Common myeloid progenitor, CD34-positive (primary cell): ENCODE results near the gene EIF2S3B. TPM values are rescaled to one million over a fixed set of nuclear protein-coding genes. Genes with fewer than 3 reads are reported as not detected.
"Not testable (repeated sequence)": the region's sequence is repeated elsewhere in the genome, so short reads cannot be mapped to it uniquely, and the experiment has no call there.

Experiments used
- CTCF ChIA-PET: fragments of 350-600 bp; sonication (Branson Sonifier 250); formaldehyde crosslinking; loops from one replicate; lab custom pipeline; 2021; ENCODE audit warnings: antibody characterized with exemption; lab: Charles Lee
- POLR2A ChIA-PET: fragments of 350-600 bp; sonication (Branson Sonifier 250); formaldehyde crosslinking; loops from one replicate; lab custom pipeline; 2021; ENCODE audit warnings: antibody characterized with exemption; lab: Charles Lee
- DNase-seq, 3 donors: peaks; one replicate each; pipeline versions ENCODE4 v3.0.0 to v3.0.0-alpha.2; 2013
- H3K27ac ChIP-seq, 2 experiments: 1 replicate in 1 of 2; 2 replicates in 1 of 2; pipeline ENCODE4 v1.7.0; 2013; ENCODE audit warnings: inconsistent platforms in 2 of 2, low read length in 2 of 2, mild to moderate bottlenecking in 2 of 2, low read depth in 1 of 2, moderate library complexity in 1 of 2; ENCODE audit not compliant: severe bottlenecking in 2 of 2, insufficient read depth in 1 of 2, poor library complexity in 1 of 2
- H3K27me3 ChIP-seq, 5 experiments: replicated peaks in 2 of 5; 1 replicate in 3 of 5; 2 replicates in 2 of 5; pipeline versions ENCODE4 v1.6.1 to v1.7.0; 2013; ENCODE audit warnings: low read length in 4 of 5, mild to moderate bottlenecking in 2 of 5, moderate library complexity in 2 of 5, inconsistent platforms in 1 of 5; ENCODE audit not compliant: insufficient read depth in 5 of 5, control insufficient read depth in 4 of 5
- H3K36me3 ChIP-seq, 4 experiments: 1 replicate in 2 of 4; 2 replicates in 2 of 4; pipeline versions ENCODE4 v1.6.1 to v1.7.0; 2013; ENCODE audit warnings: low read length in 3 of 4, control low read depth in 1 of 4, mild to moderate bottlenecking in 1 of 4; ENCODE audit not compliant: control insufficient read depth in 4 of 4, insufficient read depth in 4 of 4
- H3K4me1 ChIP-seq, 4 experiments: 1 replicate in 3 of 4; 2 replicates in 1 of 4; pipeline versions ENCODE4 v1.6.1 to v1.7.1; 2013; ENCODE audit warnings: low read length in 3 of 4, mild to moderate bottlenecking in 3 of 4, control low read depth in 1 of 4, inconsistent platforms in 1 of 4, moderate library complexity in 1 of 4; ENCODE audit not compliant: control insufficient read depth in 4 of 4, insufficient read depth in 4 of 4; ENCODE audit errors: control extremely low read depth in 1 of 4
- H3K4me3 ChIP-seq, 7 experiments: 1 replicate in 4 of 7; 2 replicates in 3 of 7; pipeline versions ENCODE4 v1.5.1 to v1.7.0; 2013; ENCODE audit warnings: mild to moderate bottlenecking in 7 of 7, low read length in 6 of 7, moderate library complexity in 6 of 7, inconsistent platforms in 2 of 7, low read depth in 2 of 7, control low read depth in 1 of 7; ENCODE audit not compliant: insufficient read depth in 4 of 7, control insufficient read depth in 1 of 7; ENCODE audit errors: extremely low read depth in 1 of 7
- H3K9me3 ChIP-seq, 5 experiments: 1 replicate in 4 of 5; 2 replicates in 1 of 5; pipeline versions ENCODE4 v1.6.1 to v1.7.1; 2013; ENCODE audit warnings: low read length in 4 of 5, mild to moderate bottlenecking in 2 of 5, inconsistent platforms in 1 of 5, low read depth in 1 of 5, moderate library complexity in 1 of 5; ENCODE audit not compliant: control insufficient read depth in 4 of 5, insufficient read depth in 2 of 5; ENCODE audit errors: control extremely low read depth in 1 of 5
- WGBS: methylation state at CpG from one replicate; pipeline ENCODE4 v1.1.5; 2013; ENCODE audit not compliant: insufficient coverage; 5-methylcytosine and 5-hydroxymethylcytosine counted together
- polyA plus RNA-seq: library from polyadenylated mRNA; unstranded; fragments of 120-200 nt; gene quantifications from one replicate; pipeline ENCODE4 v1.2.1, GENCODE V29; 2013

EIF2S3B gene
- 14.5 TPM for polyA plus RNA-seq

DNA sequence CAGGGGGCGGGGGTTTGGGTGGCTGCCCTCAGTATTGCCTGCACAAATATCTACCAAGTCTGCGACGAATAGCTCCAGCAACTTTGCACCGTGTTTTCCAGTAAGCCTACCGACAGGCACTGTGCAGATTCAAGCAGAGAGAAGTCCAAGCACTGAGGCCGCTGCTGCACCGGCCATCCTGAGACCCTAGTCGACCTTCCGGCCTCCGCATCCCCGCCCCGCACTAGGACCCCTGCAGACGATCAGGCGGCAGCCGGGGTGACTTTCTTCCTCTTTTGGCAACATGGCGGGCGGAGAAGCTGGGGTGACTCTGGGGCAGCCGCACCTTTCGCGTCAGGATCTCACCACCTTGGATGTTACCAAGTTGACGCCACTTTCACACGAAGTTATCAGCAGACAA, at the start of gene EIF2S3B:
EIF2S3B (plus strand) TSS at position 271 of the 400 bp plus-strand sequence; CDS start at position 284, 13 bp downstream.
- H3K27ac ChIP-seq, result no peak within 1 kb of the TSS
- no peak for DNase-seq
- peaks cover 0 to 14% (median 0%) of the 10 kb centered on the region in 5 experiments for H3K9me3 ChIP-seq
- no peaks in the 10 kb centered on the region for H3K36me3 ChIP-seq
- CTCF ChIA-PET, result interaction anchor here (1.2 kb wide), 1 partner anchor 42 kb away, joined by 3 read pairs; no protein-coding TSS in a partner anchor
- no peak within 1 kb of the TSS for H3K4me3 ChIP-seq
- H3K27me3 ChIP-seq, result peaks cover 0 to 17% (median 0%) of the 10 kb centered on the region in 5 experiments
- WGBS, result 93% methylated on average over 17 of the region's 22 CpGs
- POLR2A ChIA-PET, result no interaction called here
- no peaks in the 10 kb centered on the region for H3K4me1 ChIP-seq

DNA sequence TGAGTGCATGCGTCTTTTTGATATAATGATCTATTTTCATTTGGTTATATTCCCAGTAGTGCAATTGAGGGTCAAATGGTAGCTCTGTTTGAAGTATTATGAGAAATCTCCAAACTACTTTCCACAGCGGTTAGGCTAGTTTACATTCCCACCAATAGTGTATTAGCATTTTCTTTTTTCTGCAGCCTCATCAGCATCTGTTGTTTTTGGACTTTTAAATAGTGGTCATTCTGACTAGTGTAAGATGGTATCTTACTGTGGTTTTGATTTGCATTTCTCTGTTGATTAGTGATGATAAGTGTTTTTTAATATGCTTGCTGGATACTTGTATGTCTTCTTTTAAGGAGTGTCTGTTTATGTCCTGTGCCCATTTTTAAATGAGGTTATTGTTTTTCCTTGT, 48.8 kb upstream of the EIF2S3B start:
- Histone ChIP-seq H3K9me3 (peaks cover 2 to 40% (median 7%) of the 10 kb centered on the region in 5 experiments), H3K27me3 (peaks cover 0 to 1% (median 0%) of the 10 kb centered on the region in 5 experiments), H3K4me3 (no peak overlapping the region), H3K4me1 (no peaks in the 10 kb centered on the region), H3K27ac (no peak overlapping the region), H3K36me3 (no peaks in the 10 kb centered on the region)
- ChIA-PET POLR2A (no interaction called here), CTCF (no interaction called here)
- DNase-seq, result no peak
- 100% methylated on average over 1 of the region's 2 CpGs for WGBS

DNA sequence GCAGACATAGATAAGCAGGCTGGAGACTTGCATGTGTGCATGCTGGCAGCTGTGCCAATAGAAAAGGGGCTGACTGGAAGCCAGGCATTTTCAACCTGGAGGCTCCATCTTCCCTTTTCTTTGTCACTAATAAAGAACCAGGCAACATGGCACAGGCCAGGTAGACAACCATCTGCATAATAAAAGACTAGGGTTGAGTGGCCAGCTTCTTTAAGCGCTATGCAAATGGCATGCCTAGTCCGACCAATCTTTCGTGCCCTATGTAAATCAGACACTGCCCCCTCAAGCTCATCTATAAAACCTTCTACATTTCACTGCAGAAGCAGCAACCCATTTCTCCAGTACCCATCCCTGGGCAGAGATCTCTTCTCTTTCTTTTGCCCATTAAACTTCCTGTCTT, 47.9 kb upstream of the EIF2S3B start:
- DNase-seq, result no peak
- Histone ChIP-seq H3K27ac (no peak overlapping the region), H3K9me3 (peaks cover 2 to 43% (median 7%) of the 10 kb centered on the region in 5 experiments), H3K27me3 (peaks cover 0 to 1% (median 0%) of the 10 kb centered on the region in 5 experiments), H3K36me3 (no peaks in the 10 kb centered on the region), H3K4me1 (no peaks in the 10 kb centered on the region), H3K4me3 (no peak overlapping the region)
- CTCF ChIA-PET, result no interaction called here
- POLR2A ChIA-PET, result no interaction called here
- 93% methylated on average over 3 of the region's 3 CpGs for WGBS

DNA sequence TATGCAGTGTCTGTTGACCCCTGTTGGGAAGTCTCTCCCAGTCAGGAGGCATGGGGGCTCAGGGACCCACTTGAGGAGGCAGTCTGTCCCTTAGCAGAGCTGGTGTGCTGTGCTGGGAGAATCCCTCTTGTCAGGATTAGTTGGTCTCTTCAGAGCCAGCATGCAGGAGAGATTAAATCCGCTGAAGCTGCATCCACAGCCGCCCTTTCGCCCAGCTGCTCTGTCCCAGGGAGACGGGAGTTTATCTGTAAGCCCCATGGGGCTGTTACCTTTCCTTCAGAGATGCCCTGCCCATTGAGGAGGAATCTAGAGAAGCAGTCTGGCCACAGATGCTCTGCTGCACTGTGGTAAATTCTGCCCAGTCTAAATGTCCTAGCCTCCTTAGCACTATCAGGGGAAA, 39.4 kb upstream of the EIF2S3B start:
- no peaks in the 10 kb centered on the region for H3K4me1 ChIP-seq
- no peak overlapping the region for H3K4me3 ChIP-seq
- CTCF ChIA-PET, result no interaction called here
- POLR2A ChIA-PET, result no interaction called here
- no peak for DNase-seq
- H3K27ac ChIP-seq, result no peak overlapping the region
- H3K36me3 ChIP-seq, result no peaks in the 10 kb centered on the region
- H3K9me3 ChIP-seq, result peaks cover 0 to 21% (median 0%) of the 10 kb centered on the region in 5 experiments
- WGBS, result 100% methylated on average over 4 of the region's 4 CpGs
- peaks cover 0 to 14% (median 0%) of the 10 kb centered on the region in 5 experiments for H3K27me3 ChIP-seq

GRCh38 chr12:10469701-10470100, 36.0 kb upstream of the EIF2S3B start:
- H3K9me3 ChIP-seq, result peaks cover 0 to 15% (median 0%) of the 10 kb centered on the region in 5 experiments
- H3K4me1 ChIP-seq, result no peaks in the 10 kb centered on the region
- peaks cover 0 to 14% (median 0%) of the 10 kb centered on the region in 5 experiments for H3K27me3 ChIP-seq
- ChIA-PET CTCF (no interaction called here), POLR2A (no interaction called here)
- no peak for DNase-seq
- no CpG with 5 or more reads among the region's 1 CpG for WGBS
- no peak overlapping the region for H3K4me3 ChIP-seq
- H3K27ac ChIP-seq, result no peak overlapping the region
- H3K36me3 ChIP-seq, result no peaks in the 10 kb centered on the region

DNA sequence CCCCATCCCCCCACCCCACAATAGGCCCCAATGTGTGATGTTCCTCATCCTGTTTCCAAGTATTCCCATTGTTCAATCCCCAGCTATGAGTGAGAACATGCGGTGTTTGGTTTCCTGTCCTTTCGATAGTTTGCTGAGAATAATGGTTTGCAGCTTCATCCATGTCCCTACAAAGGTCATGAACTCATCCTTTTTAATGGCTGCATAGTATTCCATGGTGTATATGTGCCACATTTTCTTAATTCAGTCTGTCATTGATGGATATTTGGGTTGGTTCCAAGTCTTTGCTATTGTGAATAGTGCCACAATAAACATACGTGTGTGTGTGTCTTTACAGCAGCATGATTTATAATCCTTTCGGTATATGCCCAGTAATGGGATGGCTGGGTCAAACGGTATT, 32.9 kb upstream of the EIF2S3B start:
- H3K27me3 ChIP-seq, POLR2A ChIA-PET, H3K4me3 ChIP-seq, CTCF ChIA-PET, DNase-seq, H3K27ac ChIP-seq, H3K4me1 ChIP-seq, H3K9me3 ChIP-seq, H3K36me3 ChIP-seq: not testable (repeated sequence)
- WGBS, result 98% methylated on average over 5 of the region's 5 CpGs

GRCh38 chr12:10481901-10482300, 23.8 kb upstream of the EIF2S3B start:
- H3K27ac ChIP-seq, H3K9me3 ChIP-seq, H3K36me3 ChIP-seq, H3K4me3 ChIP-seq, POLR2A ChIA-PET, H3K4me1 ChIP-seq, DNase-seq, H3K27me3 ChIP-seq, CTCF ChIA-PET: not testable (repeated sequence)
- WGBS, result 69% methylated on average over 2 of the region's 2 CpGs
